Measurements from ENCODE around the gene ABCB6.

ABCB6 gene

DNA sequence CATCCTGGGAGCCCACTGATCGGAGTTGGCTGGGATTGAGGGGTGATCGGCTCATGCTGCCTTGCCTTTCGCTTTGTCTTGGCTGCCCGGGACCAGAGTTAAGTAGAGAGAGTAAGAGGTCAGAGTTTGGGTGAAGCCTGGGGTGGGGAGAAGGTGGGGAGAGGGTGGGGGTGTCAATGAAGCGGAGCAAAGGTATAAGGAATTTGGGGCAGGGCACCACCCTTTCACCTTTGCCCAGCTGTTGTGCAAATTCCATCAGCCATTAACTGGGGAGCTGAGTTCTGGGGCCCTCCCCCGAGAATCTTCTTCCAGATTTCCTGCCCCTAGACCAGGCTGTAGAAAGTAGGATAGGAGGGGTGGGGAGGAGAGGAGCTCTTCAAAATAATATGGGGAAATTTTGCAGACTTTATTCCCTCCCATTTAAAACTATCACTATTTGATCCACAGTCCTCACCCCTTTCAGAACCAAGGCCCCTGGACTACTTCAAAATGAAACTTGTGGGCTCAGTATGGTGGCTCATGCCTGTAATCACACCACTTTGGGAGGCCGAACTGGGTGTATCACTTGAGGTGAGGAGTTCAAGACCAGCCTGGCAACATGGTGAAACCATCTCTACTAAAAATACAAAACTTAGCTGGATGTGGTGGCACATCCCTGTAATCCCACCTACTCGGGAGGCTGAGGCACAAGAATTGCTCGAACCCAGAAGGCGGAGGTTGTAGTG lies 48.7 kb downstream of the ABCB6 start, which contains the start of gene SLC23A3:
Gene SLC23A3 (minus strand): TSS at position 100 of the 725 bp plus-strand sequence. CDS start 45 bp downstream, at position 55.
- TF ChIP-seq ZC3H10 (CRISPR knock-in tag; IDR thresholded peaks at IDR 0.05) = no peak
- TF ChIP-seq ZNF70 (CRISPR knock-in tag; IDR thresholded peaks at IDR 0.05) = no peak
- no peak for TF ChIP-seq ZNF565 (CRISPR knock-in tag; conservative IDR thresholded peaks at IDR 0.05; ENCODE audit: low read depth)
- TF ChIP-seq BACH2 (CRISPR knock-in tag; IDR thresholded peaks at IDR 0.05; ENCODE audit: borderline replicate concordance) = no peak
- no peak for TF ChIP-seq RARB (CRISPR knock-in tag; IDR thresholded peaks at IDR 0.05)
- TF ChIP-seq ZFP3 (CRISPR knock-in tag; IDR thresholded peaks at IDR 0.05) = no peak
- no peak for TF ChIP-seq OSR1 (CRISPR knock-in tag; IDR thresholded peaks at IDR 0.05)
- TF ChIP-seq TOX (CRISPR knock-in tag; IDR thresholded peaks at IDR 0.05; ENCODE audit: borderline replicate concordance) = no peak
- TF ChIP-seq, protein P1, sequence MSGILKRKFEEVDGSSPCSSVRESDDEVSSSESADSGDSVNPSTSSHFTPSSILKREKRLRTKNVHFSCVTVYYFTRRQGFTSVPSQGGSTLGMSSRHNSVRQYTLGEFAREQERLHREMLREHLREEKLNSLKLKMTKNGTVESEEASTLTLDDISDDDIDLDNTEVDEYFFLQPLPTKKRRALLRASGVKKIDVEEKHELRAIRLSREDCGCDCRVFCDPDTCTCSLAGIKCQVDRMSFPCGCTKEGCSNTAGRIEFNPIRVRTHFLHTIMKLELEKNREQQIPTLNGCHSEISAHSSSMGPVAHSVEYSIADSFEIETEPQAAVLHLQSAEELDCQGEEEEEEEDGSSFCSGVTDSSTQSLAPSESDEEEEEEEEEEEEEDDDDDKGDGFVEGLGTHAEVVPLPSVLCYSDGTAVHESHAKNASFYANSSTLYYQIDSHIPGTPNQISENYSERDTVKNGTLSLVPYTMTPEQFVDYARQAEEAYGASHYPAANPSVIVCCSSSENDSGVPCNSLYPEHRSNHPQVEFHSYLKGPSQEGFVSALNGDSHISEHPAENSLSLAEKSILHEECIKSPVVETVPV (CRISPR knock-in tag; IDR thresholded peaks at IDR 0.05) = no peak
- TF ChIP-seq PPARA (CRISPR knock-in tag; IDR thresholded peaks at IDR 0.05; ENCODE audit: borderline replicate concordance) = no peak
- ATAC-seq = no peak

DNA sequence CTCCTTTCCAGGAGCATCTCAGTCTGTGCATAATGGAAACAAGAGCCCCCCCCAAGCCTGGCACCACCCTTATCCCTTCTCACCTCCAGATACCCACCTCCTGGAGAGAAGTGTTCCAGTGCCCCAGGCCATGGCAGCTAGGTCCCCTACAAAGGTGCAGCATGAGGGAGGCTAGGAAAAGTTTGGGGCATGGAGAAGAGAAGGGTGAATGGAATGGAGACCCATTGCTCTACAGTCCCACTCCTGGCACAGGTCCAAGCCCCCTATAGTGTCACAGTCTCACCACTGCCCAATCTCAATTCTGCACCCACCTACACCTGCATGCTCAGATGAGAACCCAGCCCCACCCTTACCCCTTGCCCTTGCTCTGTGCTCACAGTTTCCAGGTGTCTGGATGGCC lies 49.8 kb downstream of the ABCB6 start:
- TF ChIP-seq ZC3H10 (CRISPR knock-in tag; IDR thresholded peaks at IDR 0.05) (no peak), ESRRG (CRISPR knock-in tag; IDR thresholded peaks at IDR 0.05) (no peak), CSDC2 (CRISPR knock-in tag; IDR thresholded peaks at IDR 0.05) (no peak), ZFP3 (CRISPR knock-in tag; IDR thresholded peaks at IDR 0.05) (no peak), ZNF70 (CRISPR knock-in tag; IDR thresholded peaks at IDR 0.05) (no peak), OSR1 (CRISPR knock-in tag; IDR thresholded peaks at IDR 0.05) (no peak), RARB (CRISPR knock-in tag; IDR thresholded peaks at IDR 0.05) (no peak), TOX (CRISPR knock-in tag; IDR thresholded peaks at IDR 0.05; ENCODE audit: borderline replicate concordance) (no peak), TCF4 (CRISPR knock-in tag; IDR thresholded peaks at IDR 0.05; ENCODE audit: borderline replicate concordance) (no peak)
- TF ChIP-seq, protein P2, sequence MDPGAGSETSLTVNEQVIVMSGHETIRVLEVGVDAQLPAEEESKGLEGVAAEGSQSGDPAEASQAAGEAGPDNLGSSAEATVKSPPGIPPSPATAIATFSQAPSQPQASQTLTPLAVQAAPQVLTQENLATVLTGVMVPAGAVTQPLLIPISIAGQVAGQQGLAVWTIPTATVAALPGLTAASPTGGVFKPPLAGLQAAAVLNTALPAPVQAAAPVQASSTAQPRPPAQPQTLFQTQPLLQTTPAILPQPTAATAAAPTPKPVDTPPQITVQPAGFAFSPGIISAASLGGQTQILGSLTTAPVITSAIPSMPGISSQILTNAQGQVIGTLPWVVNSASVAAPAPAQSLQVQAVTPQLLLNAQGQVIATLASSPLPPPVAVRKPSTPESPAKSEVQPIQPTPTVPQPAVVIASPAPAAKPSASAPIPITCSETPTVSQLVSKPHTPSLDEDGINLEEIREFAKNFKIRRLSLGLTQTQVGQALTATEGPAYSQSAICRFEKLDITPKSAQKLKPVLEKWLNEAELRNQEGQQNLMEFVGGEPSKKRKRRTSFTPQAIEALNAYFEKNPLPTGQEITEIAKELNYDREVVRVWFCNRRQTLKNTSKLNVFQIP (CRISPR knock-in tag; IDR thresholded peaks at IDR 0.05; ENCODE audit: borderline replicate concordance, low read depth) = no peak
- TF ChIP-seq, protein P3, sequence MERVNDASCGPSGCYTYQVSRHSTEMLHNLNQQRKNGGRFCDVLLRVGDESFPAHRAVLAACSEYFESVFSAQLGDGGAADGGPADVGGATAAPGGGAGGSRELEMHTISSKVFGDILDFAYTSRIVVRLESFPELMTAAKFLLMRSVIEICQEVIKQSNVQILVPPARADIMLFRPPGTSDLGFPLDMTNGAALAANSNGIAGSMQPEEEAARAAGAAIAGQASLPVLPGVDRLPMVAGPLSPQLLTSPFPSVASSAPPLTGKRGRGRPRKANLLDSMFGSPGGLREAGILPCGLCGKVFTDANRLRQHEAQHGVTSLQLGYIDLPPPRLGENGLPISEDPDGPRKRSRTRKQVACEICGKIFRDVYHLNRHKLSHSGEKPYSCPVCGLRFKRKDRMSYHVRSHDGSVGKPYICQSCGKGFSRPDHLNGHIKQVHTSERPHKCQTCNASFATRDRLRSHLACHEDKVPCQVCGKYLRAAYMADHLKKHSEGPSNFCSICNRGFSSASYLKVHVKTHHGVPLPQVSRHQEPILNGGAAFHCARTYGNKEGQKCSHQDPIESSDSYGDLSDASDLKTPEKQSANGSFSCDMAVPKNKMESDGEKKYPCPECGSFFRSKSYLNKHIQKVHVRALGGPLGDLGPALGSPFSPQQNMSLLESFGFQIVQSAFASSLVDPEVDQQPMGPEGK (CRISPR knock-in tag; IDR thresholded peaks at IDR 0.05; ENCODE audit: borderline replicate concordance) = no peak
- TF ChIP-seq, protein P4, sequence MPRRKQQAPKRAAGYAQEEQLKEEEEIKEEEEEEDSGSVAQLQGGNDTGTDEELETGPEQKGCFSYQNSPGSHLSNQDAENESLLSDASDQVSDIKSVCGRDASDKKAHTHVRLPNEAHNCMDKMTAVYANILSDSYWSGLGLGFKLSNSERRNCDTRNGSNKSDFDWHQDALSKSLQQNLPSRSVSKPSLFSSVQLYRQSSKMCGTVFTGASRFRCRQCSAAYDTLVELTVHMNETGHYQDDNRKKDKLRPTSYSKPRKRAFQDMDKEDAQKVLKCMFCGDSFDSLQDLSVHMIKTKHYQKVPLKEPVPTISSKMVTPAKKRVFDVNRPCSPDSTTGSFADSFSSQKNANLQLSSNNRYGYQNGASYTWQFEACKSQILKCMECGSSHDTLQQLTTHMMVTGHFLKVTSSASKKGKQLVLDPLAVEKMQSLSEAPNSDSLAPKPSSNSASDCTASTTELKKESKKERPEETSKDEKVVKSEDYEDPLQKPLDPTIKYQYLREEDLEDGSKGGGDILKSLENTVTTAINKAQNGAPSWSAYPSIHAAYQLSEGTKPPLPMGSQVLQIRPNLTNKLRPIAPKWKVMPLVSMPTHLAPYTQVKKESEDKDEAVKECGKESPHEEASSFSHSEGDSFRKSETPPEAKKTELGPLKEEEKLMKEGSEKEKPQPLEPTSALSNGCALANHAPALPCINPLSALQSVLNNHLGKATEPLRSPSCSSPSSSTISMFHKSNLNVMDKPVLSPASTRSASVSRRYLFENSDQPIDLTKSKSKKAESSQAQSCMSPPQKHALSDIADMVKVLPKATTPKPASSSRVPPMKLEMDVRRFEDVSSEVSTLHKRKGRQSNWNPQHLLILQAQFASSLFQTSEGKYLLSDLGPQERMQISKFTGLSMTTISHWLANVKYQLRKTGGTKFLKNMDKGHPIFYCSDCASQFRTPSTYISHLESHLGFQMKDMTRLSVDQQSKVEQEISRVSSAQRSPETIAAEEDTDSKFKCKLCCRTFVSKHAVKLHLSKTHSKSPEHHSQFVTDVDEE (CRISPR knock-in tag; IDR thresholded peaks at IDR 0.05) = no peak
- TF ChIP-seq, protein P1 (CRISPR knock-in tag; IDR thresholded peaks at IDR 0.05) = no peak
- no peak for ATAC-seq

DNA sequence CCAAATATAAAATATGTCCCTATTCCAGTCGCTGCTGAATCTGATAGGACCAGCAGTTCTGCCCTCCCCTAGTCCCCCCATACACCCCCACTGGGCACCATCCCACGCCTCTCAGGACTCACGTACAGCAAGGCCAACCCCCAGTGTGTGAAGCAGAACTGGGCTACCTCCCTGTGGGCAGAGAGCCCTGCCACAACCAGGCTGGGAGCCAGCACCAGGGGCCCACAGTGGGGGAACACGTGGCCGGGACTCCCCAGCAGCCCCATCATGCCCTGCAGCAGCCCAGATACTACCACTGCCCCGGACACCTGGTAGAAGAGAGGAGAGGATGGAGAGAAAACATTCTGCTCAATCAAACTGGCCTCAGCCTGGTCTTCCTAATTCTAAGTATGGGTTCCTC lies 50.2 kb downstream of the ABCB6 start:
- no peak for TF ChIP-seq TOX (CRISPR knock-in tag; IDR thresholded peaks at IDR 0.05; ENCODE audit: borderline replicate concordance)
- no peak for TF ChIP-seq ZNF70 (CRISPR knock-in tag; IDR thresholded peaks at IDR 0.05)
- no peak for TF ChIP-seq ESRRG (CRISPR knock-in tag; IDR thresholded peaks at IDR 0.05)
- no peak for TF ChIP-seq RARB (CRISPR knock-in tag; IDR thresholded peaks at IDR 0.05)
- TF ChIP-seq ZFP3 (CRISPR knock-in tag; IDR thresholded peaks at IDR 0.05) = no peak
- TF ChIP-seq GLIS3 (CRISPR knock-in tag; IDR thresholded peaks at IDR 0.05) = no peak
- no peak for TF ChIP-seq BACH2 (CRISPR knock-in tag; IDR thresholded peaks at IDR 0.05; ENCODE audit: borderline replicate concordance)
- TF ChIP-seq ISL1 (CRISPR knock-in tag; IDR thresholded peaks at IDR 0.05) = no peak
- TF ChIP-seq ZFP30 (CRISPR knock-in tag; IDR thresholded peaks at IDR 0.05) = no peak
- no peak for TF ChIP-seq OSR1 (CRISPR knock-in tag; IDR thresholded peaks at IDR 0.05)
- no peak for TF ChIP-seq TCF4 (CRISPR knock-in tag; IDR thresholded peaks at IDR 0.05; ENCODE audit: borderline replicate concordance)
- TF ChIP-seq, protein P4 (CRISPR knock-in tag; IDR thresholded peaks at IDR 0.05) = no peak
- no peak for TF ChIP-seq ZNF565 (CRISPR knock-in tag; conservative IDR thresholded peaks at IDR 0.05; ENCODE audit: low read depth)
- ATAC-seq = no peak

All from SK-N-SH treated with all-trans-retinoic acid at 6 μM for 48 hours (cell line).